ENCODE data around the gene ITGB3BP. TPM values are rescaled to one million over a fixed set of nuclear protein-coding genes. Genes with fewer than 3 reads are reported as not detected.

The ITGB3BP gene
- total and polyA plus RNA-seq, 2 of the 8 experiments (the other 6 are each of a cell fraction or from before 2014, with no cell fraction given) = 17.6 to 49.1 TPM

DNA sequence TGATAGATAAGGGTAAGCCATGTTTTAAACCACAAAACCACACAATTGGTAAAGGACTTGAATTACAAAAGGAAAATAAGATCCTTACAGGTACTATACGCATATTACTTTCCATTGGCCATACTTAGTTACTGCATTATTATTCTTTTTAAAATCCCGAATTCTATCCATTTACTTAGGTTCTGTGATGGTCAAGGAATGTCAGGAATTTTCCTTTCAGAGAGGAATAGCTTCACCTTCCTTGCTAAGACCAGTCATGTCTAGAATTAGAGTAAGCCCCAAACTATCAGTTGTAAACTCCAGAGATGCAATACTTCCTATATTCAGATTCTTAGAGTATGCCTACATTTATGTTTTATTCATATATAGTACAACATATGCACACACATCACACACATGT, 14.0 kb upstream of the ITGB3BP start:
- no peak overlapping the region for H3K9ac ChIP-seq (replicated peaks in 1 of 4; ENCODE audit: extremely low read depth in 1 of 4, low read depth in 3 of 4, low read length in 3 of 4)
- H3K9me3 ChIP-seq (ENCODE audit: insufficient read depth in 2 of 2, low read depth in 1 of 2, low read length in 1 of 2) = no peaks in the 10 kb centered on the region
- no peak overlapping the region for H2BK15ac ChIP-seq (ENCODE audit: low read length)
- DNase-seq (ENCODE audit: low read depth in 1 of 2, low spot score in 2 of 2) = no peak
- no peak overlapping the region for H4K91ac ChIP-seq (replicated peaks; ENCODE audit: insufficient read length, low read length)
- no peak overlapping the region for H2BK120ac ChIP-seq (replicated peaks; ENCODE audit: low read depth, low read length)
- no peak overlapping the region for H4K8ac ChIP-seq (ENCODE audit: extremely low read depth, insufficient read depth, low read length)
- H3K79me1 ChIP-seq (ENCODE audit: low read depth, low read length) = no peaks in the 10 kb centered on the region
- no peak overlapping the region for H2BK12ac ChIP-seq (ENCODE audit: low read depth, low read length)
- H3K4me2 ChIP-seq (ENCODE audit: insufficient read depth in 1 of 2, low read depth in 2 of 2, low read length in 2 of 2) = no peak overlapping the region; a peak in 1 of 4 replicates
- H2AK5ac ChIP-seq (ENCODE audit: low read depth, low read length) = no peak overlapping the region
- no peak for FAIRE-seq
- H3K4ac ChIP-seq (replicated peaks; ENCODE audit: insufficient read length, low read depth, low read length) = no peak overlapping the region
- H3K4me1 ChIP-seq (replicated peaks in 1 of 4; ENCODE audit: control insufficient read depth in 3 of 4, insufficient read depth in 4 of 4, low read length in 3 of 4) = peaks cover 0 to 4% (median 1%) of the 10 kb centered on the region in 4 experiments; a peak in 2 of 7 replicates
- 62% methylated on average over 2 of the region's 2 CpGs; no CpG with 5 or more reads in 1 of the 2 experiments for WGBS, 2 experiments (ENCODE audit: extremely low coverage in 1 of 2, insufficient coverage in 1 of 2, insufficient read length in 1 of 2, insufficient replicate concordance in 2 of 2, low coverage in 1 of 2, low lambda C conversion rate in 2 of 2, missing lambda C conversion rate in 1 of 2)
- H3K23me2 ChIP-seq (ENCODE audit: low read depth, low read length) = no peaks in the 10 kb centered on the region
- H3K56ac ChIP-seq (replicated peaks; ENCODE audit: insufficient read length, low read depth, low read length) = no peak overlapping the region
- H4K5ac ChIP-seq (ENCODE audit: insufficient read length, low read depth, low read length) = no peak overlapping the region
- H4K20me1 ChIP-seq (replicated peaks in 1 of 2; ENCODE audit: control insufficient read depth in 1 of 2, insufficient read depth in 2 of 2, low read length in 2 of 2) = no peaks in the 10 kb centered on the region
- H2AFZ ChIP-seq (ENCODE audit: low read length) = no peak overlapping the region
- no peak overlapping the region for H2BK5ac ChIP-seq (ENCODE audit: low read depth, low read length)
- H3K18ac ChIP-seq (ENCODE audit: extremely low read depth, low read length) = no peak overlapping the region
- no peak overlapping the region for H3K23ac ChIP-seq (ENCODE audit: insufficient read length)
- ChIA-PET CTCF (ENCODE audit: partially characterized antibody) (interaction anchor here (0.6 to 5.1 kb wide), 7 partner anchors 9 to 111 kb away, joined by 3 to 33 read pairs (median 4); partner anchors contain the start of genes EFCAB7 and ITGB3BP), POLR2A (ENCODE audit: partially characterized antibody) (no interaction called here)
- H3K79me2 ChIP-seq (ENCODE audit: control insufficient read depth in 1 of 2, insufficient read depth in 2 of 2, low read length in 2 of 2) = no peaks in the 10 kb centered on the region
- no peak overlapping the region for H2BK20ac ChIP-seq (ENCODE audit: low read length)
- no peak overlapping the region for H3K27ac ChIP-seq (ENCODE audit: low read depth, low read length)
- no peaks in the 10 kb centered on the region for H3K36me3 ChIP-seq (ENCODE audit: control insufficient read depth in 2 of 4, insufficient read depth in 4 of 4, low read length in 3 of 4)
- H3K14ac ChIP-seq (ENCODE audit: insufficient read length) = no peak overlapping the region
- no peaks in the 10 kb centered on the region for H3K27me3 ChIP-seq (replicated peaks in 1 of 4; ENCODE audit: control insufficient read depth in 3 of 4, extremely low read depth in 1 of 4, insufficient read depth in 3 of 4, low read length in 3 of 4)
- H3K4me3 ChIP-seq (ENCODE audit: extremely low read depth in 1 of 4, insufficient read depth in 2 of 4, low read depth in 3 of 4, low read length in 4 of 4) = no peak overlapping the region
- peak; percentile 83 for TF ChIP-seq TEAD4 (IDR thresholded peaks at IDR 0.05; ENCODE audit: low read depth, low read length)
- TF ChIP-seq TAF7 (optimal IDR thresholded peaks at IDR 0.05; ENCODE audit: borderline replicate concordance, low read depth, low read length) = no peak

Measured in H1 (cell line).